Measurements from ENCODE around the gene ATPAF1.

The ATPAF1 gene

DNA sequence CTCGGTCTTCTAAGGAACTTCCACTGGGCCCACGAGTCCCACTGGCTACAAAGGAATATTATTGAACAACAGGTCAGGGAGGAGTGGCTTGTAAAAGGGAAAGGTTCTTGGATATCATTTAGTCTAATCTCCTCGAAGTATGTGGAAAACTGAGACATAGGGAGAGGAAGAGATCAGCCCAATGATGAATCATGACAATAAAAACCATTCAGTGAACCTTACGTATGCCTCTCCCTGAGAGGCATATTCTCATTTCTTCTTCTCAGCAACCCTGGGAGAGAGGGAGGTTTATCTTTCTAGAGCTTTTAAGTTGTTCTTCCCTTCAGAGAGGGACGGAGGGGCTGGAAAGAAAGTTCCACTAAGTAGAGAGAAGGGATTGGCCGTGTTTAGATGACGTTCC, 46.2 kb downstream of the ATPAF1 start:
- no peak overlapping the region for H3K27ac ChIP-seq
- DNase-seq: no peak

DNA sequence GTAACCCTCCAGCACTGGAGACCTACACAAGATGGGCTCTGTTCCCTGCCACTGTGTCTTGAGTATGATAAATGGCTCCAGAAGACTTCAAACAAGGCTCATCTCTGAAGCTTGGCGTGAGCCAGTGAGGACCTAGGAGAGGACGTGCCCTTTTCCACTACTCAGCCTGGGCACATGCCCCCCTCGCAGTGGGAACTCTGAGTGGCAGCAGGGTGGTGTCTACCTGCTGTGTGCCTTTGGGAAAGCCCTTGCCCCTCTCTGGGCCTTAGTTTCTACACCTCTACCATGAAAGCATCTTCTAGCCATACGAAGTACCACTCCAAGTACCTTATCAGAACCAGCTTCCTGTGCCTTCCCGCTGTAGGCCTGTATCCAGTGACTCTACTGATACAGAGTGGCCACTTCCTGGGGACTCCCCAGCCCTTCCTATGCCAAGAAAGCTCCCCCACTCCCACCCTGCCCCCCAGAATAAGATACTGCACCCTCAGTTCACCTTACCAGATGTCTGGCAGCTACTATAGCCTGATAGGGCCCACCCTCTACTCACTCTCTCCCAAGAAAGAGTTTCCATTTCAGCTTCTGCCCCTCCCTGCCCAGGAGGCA, 48.4 kb downstream of the ATPAF1 start:
- Histone ChIP-seq H3K27ac (no peak overlapping the region), H3K4me3 (ENCODE audit: low read depth, low read length) (no peak overlapping the region), H3K27me3 (ENCODE audit: insufficient read depth, low read depth, severe bottlenecking) (no peaks in the 10 kb centered on the region), H3K9me3 (ENCODE audit: severe bottlenecking) (no peaks in the 10 kb centered on the region), H3K36me3 (no peaks in the 10 kb centered on the region)
- TF ChIP-seq, protein P1, sequence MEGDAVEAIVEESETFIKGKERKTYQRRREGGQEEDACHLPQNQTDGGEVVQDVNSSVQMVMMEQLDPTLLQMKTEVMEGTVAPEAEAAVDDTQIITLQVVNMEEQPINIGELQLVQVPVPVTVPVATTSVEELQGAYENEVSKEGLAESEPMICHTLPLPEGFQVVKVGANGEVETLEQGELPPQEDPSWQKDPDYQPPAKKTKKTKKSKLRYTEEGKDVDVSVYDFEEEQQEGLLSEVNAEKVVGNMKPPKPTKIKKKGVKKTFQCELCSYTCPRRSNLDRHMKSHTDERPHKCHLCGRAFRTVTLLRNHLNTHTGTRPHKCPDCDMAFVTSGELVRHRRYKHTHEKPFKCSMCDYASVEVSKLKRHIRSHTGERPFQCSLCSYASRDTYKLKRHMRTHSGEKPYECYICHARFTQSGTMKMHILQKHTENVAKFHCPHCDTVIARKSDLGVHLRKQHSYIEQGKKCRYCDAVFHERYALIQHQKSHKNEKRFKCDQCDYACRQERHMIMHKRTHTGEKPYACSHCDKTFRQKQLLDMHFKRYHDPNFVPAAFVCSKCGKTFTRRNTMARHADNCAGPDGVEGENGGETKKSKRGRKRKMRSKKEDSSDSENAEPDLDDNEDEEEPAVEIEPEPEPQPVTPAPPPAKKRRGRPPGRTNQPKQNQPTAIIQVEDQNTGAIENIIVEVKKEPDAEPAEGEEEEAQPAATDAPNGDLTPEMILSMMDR (IDR thresholded peaks at IDR 0.05; ENCODE audit: low read depth, low read length): no peak
- DNase-seq: no peak

More for the DNA sequence above, 46.2 kb downstream of the ATPAF1 start:
- no peak overlapping the region for H3K4me3 ChIP-seq (ENCODE audit: low read depth, low read length)
- no peaks in the 10 kb centered on the region for H3K9me3 ChIP-seq (ENCODE audit: severe bottlenecking)
- H3K36me3 ChIP-seq: no peaks in the 10 kb centered on the region
- no peaks in the 10 kb centered on the region for H3K27me3 ChIP-seq (ENCODE audit: insufficient read depth, low read depth, severe bottlenecking)
- TF ChIP-seq, protein P1 (IDR thresholded peaks at IDR 0.05; ENCODE audit: low read depth, low read length): no peak

DNA sequence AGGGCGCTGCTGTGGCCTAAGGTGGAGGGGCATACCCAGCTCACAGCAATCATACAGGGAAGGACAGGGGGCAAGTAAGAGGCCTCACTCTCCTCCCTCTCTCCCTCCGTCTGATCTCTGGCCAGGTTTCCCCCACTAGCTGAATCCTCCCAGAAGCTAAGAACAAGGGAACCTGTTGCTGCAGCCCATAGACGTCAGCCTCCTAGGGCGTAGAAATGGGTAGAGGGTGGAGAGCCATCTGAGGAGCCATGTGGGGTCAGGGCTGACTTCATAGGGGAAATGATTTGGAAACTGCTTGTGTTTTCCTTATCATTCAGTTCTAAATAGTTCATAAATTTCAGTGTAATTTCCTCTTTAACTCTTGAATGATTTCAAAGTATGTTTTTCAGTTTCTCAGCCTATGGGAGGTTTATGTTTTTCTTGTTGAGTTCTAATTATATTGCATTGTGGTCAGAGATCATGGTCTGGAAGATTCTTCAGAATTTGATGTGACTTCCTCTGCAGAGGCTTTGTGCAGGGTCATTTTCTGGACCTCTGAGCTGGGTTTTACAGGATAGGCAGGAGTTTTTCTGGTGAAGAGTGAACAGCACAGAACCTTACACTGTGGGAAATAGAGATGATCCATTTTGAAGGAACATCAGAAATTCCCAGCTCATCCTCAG, 49.3 kb downstream of the ATPAF1 start:
- Histone ChIP-seq H3K27me3 (ENCODE audit: insufficient read depth, low read depth, severe bottlenecking) (no peaks in the 10 kb centered on the region), H3K27ac (no peak overlapping the region), H3K9me3 (ENCODE audit: severe bottlenecking) (no peaks in the 10 kb centered on the region), H3K36me3 (no peaks in the 10 kb centered on the region), H3K4me3 (ENCODE audit: low read depth, low read length) (no peak overlapping the region)
- DNase-seq: no peak
- TF ChIP-seq, protein P1 (IDR thresholded peaks at IDR 0.05; ENCODE audit: low read depth, low read length): no peak

DNA sequence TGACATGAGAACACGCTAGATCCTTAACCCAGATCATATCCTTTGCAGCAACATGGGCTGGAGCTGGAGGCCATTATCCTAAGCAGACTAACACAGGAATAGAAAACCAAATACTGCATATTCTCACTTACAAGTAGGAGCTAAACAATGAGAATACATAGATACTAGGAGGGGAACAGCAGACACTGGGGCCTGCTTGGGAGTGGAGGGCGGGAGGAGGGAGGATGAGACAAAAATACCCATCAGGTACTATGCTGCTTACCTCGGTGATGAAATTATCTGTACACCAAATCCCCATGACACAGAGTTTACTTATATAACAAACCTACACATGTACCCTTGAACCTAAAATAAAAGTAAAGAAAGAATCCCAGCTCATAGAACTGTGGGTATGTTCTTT, 50.3 kb downstream of the ATPAF1 start:
- DNase-seq: no peak
- TF ChIP-seq, protein P1 (IDR thresholded peaks at IDR 0.05; ENCODE audit: low read depth, low read length): no peak
- H3K9me3 ChIP-seq (ENCODE audit: severe bottlenecking): no peaks in the 10 kb centered on the region
- H3K27me3 ChIP-seq (ENCODE audit: insufficient read depth, low read depth, severe bottlenecking): no peaks in the 10 kb centered on the region
- no peak overlapping the region for H3K27ac ChIP-seq
- no peak overlapping the region for H3K4me3 ChIP-seq (ENCODE audit: low read depth, low read length)
- no peaks in the 10 kb centered on the region for H3K36me3 ChIP-seq

DNA sequence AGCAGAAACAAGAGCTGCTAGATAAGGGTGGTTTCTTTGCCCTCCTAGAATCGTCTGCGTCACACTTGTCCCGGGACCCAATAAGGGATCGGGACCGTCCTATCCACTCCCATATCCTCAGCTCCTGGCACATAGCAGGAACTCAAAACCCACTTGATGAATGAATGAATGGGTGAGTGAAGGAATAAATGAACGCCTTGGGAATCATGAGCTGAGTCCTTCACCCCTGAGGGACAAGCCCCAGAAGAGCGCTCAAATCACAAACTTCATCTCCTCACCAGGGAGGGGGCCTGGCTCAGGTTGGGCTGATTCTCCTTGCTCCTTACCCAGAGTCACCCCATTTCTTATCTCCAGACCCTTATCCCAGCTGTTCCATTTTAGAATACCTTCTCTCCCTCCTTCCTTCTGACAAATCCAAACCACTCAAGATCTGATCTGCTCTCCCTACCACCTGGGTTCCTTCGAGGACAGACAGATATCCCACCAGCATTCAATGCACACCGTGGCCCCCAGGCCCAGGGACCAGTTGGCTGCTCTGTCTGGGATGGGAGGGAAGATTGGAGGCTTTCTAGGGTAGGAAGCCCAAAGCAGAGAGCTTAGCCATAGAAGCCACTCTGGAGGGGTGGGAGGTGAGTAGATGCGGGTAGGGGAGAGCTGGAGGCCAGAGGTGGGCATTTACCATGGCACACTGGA, 50.9 kb downstream of the ATPAF1 start:
- H3K27ac ChIP-seq: peak overlapping the region; percentile 54
- no peaks in the 10 kb centered on the region for H3K27me3 ChIP-seq (ENCODE audit: insufficient read depth, low read depth, severe bottlenecking)
- no peaks in the 10 kb centered on the region for H3K9me3 ChIP-seq (ENCODE audit: severe bottlenecking)
- H3K4me3 ChIP-seq (ENCODE audit: low read depth, low read length): peak overlapping the region; percentile 63
- TF ChIP-seq, protein P1 (IDR thresholded peaks at IDR 0.05; ENCODE audit: low read depth, low read length): no peak
- H3K36me3 ChIP-seq: no peaks in the 10 kb centered on the region
- DNase-seq: no peak
